Suprapubic skin (tissue), 4 donors: ENCODE measurements around the gene MYO1E.

Source experiments
- EP300 ChIP-seq: sonication (generic); formaldehyde crosslinking; IDR thresholded peaks from one replicate; pipeline ENCODE4 v1.6.1; 2017; ENCODE audit warnings: antibody characterized with exemption
- POLR2A ChIP-seq, 2 donors: fragments of 450-650 bp; IDR thresholded peaks; one replicate each; pipeline ENCODE4 v1.6.1; 2017; ENCODE audit warnings: antibody characterized with exemption in 2 of 2, mild to moderate bottlenecking in 2 of 2, moderate library complexity in 2 of 2
- POLR2AphosphoS5 ChIP-seq, 3 donors: sonication (generic); formaldehyde crosslinking; IDR thresholded peaks; one replicate each; pipeline ENCODE4 v1.6.1; 2017; ENCODE audit warnings: antibody characterized with exemption in 3 of 3
- TF ChIP-seq, protein P1 (sequence below), 2 donors: fragments of 200-600 bp in 1 of 2; fragments of 450-650 bp in 1 of 2; sonication (generic) in 1 of 2; IDR thresholded peaks; one replicate each; pipeline ENCODE4 v1.5.1; 2016 to 2019; ENCODE audit warnings: antibody characterized with exemption in 2 of 2, mild to moderate bottlenecking in 1 of 2, moderate library complexity in 1 of 2

DNA sequence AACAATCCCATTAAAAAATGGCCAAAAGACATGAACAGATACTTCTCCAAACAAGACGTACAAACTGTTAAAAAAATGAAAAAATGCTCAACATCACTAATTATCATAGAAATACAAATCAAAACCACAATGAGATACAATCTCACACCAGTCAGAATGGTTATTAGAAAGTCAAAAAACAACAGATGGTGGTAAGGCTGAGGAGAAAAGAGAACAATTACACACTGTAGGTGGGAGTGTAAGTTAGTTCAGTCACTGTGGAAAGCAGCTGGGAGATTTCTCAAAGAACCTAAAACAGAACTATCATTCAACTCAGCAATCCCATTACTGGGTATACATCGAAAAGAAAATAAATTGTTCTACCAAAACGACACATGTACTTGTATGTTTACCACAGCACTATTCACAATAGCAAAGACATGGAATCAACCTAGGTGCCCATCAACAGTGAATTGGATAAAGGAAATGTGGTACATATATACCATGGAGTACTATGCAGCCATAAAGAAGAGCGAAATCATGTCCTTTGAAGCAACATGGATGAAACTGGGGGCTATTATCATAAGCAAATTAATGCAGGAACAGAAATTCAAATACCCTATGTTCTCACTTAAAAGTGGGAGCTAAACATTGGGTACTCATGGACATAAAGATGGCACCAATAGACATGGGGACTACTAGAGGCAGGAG, 51.5 kb downstream of the MYO1E start:
- TF ChIP-seq POLR2A (IDR thresholded peaks at IDR 0.05) (no peak), POLR2AphosphoS5 (IDR thresholded peaks at IDR 0.05) (no peak), EP300 (no peak)
- TF ChIP-seq, protein P1, sequence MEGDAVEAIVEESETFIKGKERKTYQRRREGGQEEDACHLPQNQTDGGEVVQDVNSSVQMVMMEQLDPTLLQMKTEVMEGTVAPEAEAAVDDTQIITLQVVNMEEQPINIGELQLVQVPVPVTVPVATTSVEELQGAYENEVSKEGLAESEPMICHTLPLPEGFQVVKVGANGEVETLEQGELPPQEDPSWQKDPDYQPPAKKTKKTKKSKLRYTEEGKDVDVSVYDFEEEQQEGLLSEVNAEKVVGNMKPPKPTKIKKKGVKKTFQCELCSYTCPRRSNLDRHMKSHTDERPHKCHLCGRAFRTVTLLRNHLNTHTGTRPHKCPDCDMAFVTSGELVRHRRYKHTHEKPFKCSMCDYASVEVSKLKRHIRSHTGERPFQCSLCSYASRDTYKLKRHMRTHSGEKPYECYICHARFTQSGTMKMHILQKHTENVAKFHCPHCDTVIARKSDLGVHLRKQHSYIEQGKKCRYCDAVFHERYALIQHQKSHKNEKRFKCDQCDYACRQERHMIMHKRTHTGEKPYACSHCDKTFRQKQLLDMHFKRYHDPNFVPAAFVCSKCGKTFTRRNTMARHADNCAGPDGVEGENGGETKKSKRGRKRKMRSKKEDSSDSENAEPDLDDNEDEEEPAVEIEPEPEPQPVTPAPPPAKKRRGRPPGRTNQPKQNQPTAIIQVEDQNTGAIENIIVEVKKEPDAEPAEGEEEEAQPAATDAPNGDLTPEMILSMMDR (IDR thresholded peaks at IDR 0.05): no peak
